ENCODE measurements around the gene RAD51B.
"Not testable (repeated sequence)": the region's sequence is repeated elsewhere in the genome, so short reads cannot be mapped to it uniquely, and the experiment has no call there.

The RAD51B gene

GRCh38 chr14:67819563-67820421 is at the start of gene RAD51B:
TSS of gene RAD51B (plus strand) at chr14:67819779.
- in situ Hi-C loops (cut with MboI; ENCODE audit: low sequenced_read_pairs) = no loop called here

DNA sequence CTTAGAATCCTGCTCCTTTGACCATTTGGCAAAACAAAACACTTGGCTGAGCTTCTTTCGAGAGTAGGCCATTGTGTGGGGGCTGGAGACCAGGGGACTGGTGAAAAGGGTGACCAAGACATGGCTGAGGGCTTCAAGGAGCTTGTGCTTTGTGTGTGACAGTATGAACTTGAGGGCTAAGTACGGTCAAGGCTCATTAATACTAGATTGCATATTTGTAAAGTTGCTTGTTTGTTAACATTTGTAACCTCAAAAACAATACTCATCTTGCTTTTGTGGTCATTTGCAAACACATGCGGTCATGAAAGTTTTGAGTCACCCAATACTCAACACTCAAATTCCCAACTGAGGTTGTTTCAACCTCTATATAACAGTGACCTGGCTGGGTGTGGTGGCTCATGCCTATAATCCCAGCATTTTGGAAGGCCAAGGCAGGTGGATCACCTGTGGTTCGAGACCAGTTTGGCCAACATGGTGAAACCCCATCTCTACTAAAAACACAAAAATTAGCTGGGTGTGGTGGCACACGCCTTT is 45.7 kb upstream of the RAD51B start:
- in situ Hi-C loops (cut with MboI; ENCODE audit: low sequenced_read_pairs) = no loop called here

- in situ Hi-C loops (cut with MboI; ENCODE audit: low sequenced_read_pairs) = no loop called here
These were observed 42.8 kb upstream of the RAD51B start for GRCh38 chr14:67776653-67777322.

GRCh38 chr14:67778792-67779191 is 40.8 kb upstream of the RAD51B start:
- in situ Hi-C loops (cut with MboI; ENCODE audit: low sequenced_read_pairs) = no loop called here

- in situ Hi-C loops (cut with MboI; ENCODE audit: low sequenced_read_pairs) = no loop called here
These were observed 37.5 kb upstream of the RAD51B start for GRCh38 chr14:67782090-67782489.

- in situ Hi-C loops (cut with MboI; ENCODE audit: low sequenced_read_pairs) = no loop called here
These were observed 35.2 kb upstream of the RAD51B start for GRCh38 chr14:67784244-67784823.

GRCh38 chr14:67785270-67786109 is 34.1 kb upstream of the RAD51B start:
- in situ Hi-C loops (cut with MboI; ENCODE audit: low sequenced_read_pairs) = no loop called here

DNA sequence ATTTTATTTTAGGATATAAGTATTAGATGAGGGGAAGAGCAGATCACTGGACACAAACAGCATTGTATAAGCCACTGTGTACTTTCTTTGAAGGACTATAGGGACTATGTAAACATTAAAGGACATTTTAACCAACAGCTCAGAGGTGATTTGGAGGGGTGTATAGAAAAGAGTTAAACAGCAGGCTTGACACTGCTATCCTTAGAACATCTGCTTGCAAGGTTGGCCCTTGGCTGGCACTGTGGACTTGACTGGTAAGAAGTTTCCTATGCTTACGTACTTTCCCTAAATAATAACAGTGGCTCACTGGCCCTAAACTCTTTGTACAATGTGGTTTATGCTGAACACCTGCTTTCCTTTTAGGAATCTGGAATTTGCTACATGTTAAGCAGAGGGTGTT is 31.9 kb upstream of the RAD51B start:
- in situ Hi-C loops (cut with MboI; ENCODE audit: low sequenced_read_pairs) = no loop called here

- in situ Hi-C loops (cut with MboI; ENCODE audit: low sequenced_read_pairs) = no loop called here
These were observed 20.8 kb upstream of the RAD51B start for GRCh38 chr14:67798731-67799130.

GRCh38 chr14:67800743-67801142 is 18.8 kb upstream of the RAD51B start:
- in situ Hi-C loops (cut with MboI; ENCODE audit: low sequenced_read_pairs) = no loop called here

GRCh38 chr14:67806246-67806645 is 13.3 kb upstream of the RAD51B start:
- in situ Hi-C loops (cut with MboI; ENCODE audit: low sequenced_read_pairs) = no loop called here

DNA sequence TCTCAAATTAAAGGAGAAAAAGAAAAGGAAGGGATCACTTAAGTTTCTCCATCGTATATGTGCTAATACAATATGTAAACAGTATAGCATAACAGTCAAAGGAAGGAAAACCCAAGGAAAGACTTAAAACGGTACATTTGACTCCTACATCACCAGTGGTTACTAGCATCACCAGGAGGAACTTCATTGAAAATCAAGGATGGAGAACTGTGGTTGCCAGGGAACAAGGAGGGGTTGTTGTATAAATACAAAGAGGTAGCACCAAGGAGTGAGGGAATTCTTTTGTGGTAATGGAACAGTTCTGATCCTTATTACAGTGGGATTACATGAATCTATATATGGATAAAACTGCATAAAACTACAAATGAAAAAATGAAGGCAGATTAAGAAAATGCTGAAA is 4.8 kb upstream of the RAD51B start:
- in situ Hi-C loops (cut with MboI; ENCODE audit: low sequenced_read_pairs) = no loop called here

DNA sequence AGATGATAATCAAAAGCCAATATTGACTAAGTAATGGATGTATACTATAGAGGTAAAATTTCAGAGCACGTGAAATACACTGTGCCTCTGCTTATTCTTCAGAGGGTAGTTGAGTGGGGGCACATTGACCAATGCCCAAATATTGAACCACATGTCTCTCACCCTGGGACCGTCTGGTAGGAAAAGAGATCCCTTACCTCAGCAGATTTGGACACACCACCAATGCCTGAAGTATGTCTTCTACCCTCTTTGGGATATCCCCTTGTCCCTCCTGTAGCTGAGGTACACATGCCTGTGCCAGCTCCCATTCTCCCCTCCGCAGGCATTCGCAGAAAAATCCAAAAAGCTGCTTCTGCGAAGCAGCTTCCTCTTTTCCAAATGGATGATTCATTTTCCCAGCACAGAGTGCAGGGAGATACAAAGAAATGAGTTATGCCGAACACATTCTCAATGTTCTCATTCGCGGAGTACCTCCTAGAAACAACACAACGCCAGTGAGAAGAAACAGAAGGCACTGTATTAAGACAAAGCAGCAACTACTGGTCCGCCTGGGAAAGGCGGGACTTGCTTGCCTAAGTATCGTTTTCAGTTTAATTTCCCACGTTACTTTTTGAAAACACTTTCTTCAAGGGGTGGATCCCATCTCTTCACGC is 3.9 kb upstream of the RAD51B start:
- in situ Hi-C loops (cut with MboI; ENCODE audit: low sequenced_read_pairs) = no loop called here

DNA sequence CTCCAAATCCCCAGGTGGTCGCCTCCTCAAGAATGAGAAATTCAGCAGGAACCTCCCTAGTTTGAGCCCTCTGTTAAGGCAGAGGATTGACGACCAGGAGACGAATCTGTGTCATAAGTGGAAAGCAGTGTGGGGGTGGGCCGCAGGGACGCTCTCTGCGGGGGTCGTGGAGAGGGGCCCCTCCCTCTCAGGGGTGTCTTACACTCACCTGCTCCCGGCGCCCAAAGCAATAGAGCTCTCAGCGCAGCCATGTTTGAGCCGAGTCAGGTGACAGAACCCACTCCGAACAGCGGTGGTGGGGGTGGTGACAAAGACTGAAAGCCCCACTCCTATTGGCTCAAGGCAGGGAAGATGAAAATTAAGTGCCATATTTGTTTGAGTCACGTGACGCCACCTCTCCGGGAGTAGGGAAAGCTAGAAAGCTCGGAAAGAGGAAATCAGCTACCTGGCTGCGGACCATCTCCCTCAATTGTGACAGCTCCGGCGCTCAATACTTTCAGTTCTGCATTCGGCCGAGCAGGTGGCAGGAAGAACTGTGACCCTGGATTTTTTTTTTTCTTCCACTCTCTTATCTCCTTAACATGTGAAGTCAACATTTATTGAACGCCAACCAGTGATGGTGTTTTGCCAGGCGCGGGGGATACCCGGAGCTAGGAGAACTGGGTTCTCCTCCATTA is 3.1 kb upstream of the RAD51B start, which contains the start of gene ZFYVE26:
TSS of gene ZFYVE26 (minus strand) at position 265 of the 677 bp plus-strand sequence. CDS start 627 bp downstream, outside the sequence.
- in situ Hi-C loops (cut with MboI; ENCODE audit: low sequenced_read_pairs) = no loop called here

GRCh38 chr14:67817750-67818438 is 1.7 kb upstream of the RAD51B start:
- in situ Hi-C loops (cut with MboI; ENCODE audit: low sequenced_read_pairs) = no loop called here

- in situ Hi-C loops (cut with MboI; ENCODE audit: low sequenced_read_pairs) = not testable (repeated sequence)
These were observed 1.1 kb upstream of the RAD51B start for GRCh38 chr14:67818476-67818875.

GRCh38 chr14:67820428-67820971 is 921 bp downstream of the RAD51B start:
- in situ Hi-C loops (cut with MboI; ENCODE audit: low sequenced_read_pairs) = no loop called here

DNA sequence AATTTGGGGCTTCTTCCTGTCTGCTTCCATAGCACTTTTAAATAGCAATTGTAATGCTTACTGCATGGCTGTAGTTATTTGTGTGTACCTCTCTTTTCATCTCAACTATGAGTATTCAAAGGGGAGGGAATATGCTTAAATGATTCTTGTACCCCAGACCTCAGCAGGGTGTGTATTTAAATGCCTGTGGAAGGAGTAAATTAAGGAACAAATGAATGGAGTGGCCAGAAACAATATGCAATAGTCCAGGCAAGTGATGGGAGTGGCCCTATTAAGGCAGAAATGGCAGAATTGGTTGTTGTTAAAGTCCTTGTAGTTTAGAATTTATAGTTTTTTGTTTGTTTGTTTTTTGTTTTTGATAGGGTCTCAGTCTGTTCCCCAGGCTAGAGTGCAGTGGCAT is 1.5 kb downstream of the RAD51B start:
- in situ Hi-C loops (cut with MboI; ENCODE audit: low sequenced_read_pairs) = no loop called here

GRCh38 chr14:67831113-67831512 is 11.5 kb downstream of the RAD51B start:
- in situ Hi-C loops (cut with MboI; ENCODE audit: low sequenced_read_pairs) = no loop called here
